Lung (tissue), 12 donors: Measurements from ENCODE around the gene LIPC. TPM values are rescaled to one million over a fixed set of nuclear protein-coding genes. Genes with fewer than 3 reads are reported as not detected.

ENCODE experiments used
- ATAC-seq: fragments of 200-7000 bp; cut with Tn5 transposase; one replicate; pipeline ENCODE4 v1.9.1; 2020; ENCODE audit warnings: moderate number of reproducible peaks; ENCODE audit not compliant: insufficient read depth, low FRiP score
- DNase-seq, 3 donors: peaks; one replicate each; pipeline ENCODE4 v3.0.0-alpha.2; 2013 to 2017
- H3K27ac ChIP-seq, 2 donors: one replicate each; pipeline ENCODE4 v1.5.1; 2013; ENCODE audit warnings: mild to moderate bottlenecking in 2 of 2, moderate library complexity in 2 of 2, control low read depth in 1 of 2, inconsistent platforms in 1 of 2, low read depth in 1 of 2, low read length in 1 of 2
- H3K27me3 ChIP-seq, 3 donors: one replicate each; pipeline ENCODE4 v1.5.1; 2013; ENCODE audit warnings: low read length in 2 of 3; ENCODE audit not compliant: control insufficient read depth in 3 of 3, insufficient read depth in 3 of 3
- H3K36me3 ChIP-seq, 4 donors: one replicate each; pipeline ENCODE4 v1.5.1; 2013; ENCODE audit warnings: low read length in 4 of 4, mild to moderate bottlenecking in 1 of 4, moderate library complexity in 1 of 4; ENCODE audit not compliant: control insufficient read depth in 4 of 4, insufficient read depth in 4 of 4
- H3K4me1 ChIP-seq, 5 donors: one replicate each; pipeline ENCODE4 v1.5.1; 2013; ENCODE audit warnings: low read length in 5 of 5, mild to moderate bottlenecking in 2 of 5, moderate library complexity in 1 of 5; ENCODE audit not compliant: control insufficient read depth in 5 of 5, insufficient read depth in 5 of 5
- H3K4me3 ChIP-seq: one replicate; pipeline ENCODE4 v1.5.1; 2013; ENCODE audit warnings: mild to moderate bottlenecking, control low read depth, moderate library complexity
- H3K9ac ChIP-seq, 2 donors: one replicate each; pipeline ENCODE4 v1.5.1; 2013; ENCODE audit warnings: low read length in 2 of 2, control low read depth in 1 of 2; ENCODE audit not compliant: insufficient read depth in 1 of 2
- H3K9me3 ChIP-seq, 4 donors: one replicate each; pipeline ENCODE4 v1.5.1; 2013; ENCODE audit warnings: low read length in 3 of 4, mild to moderate bottlenecking in 1 of 4, moderate library complexity in 1 of 4; ENCODE audit not compliant: control insufficient read depth in 4 of 4, insufficient read depth in 3 of 4
- CTCF ChIP-seq: IDR thresholded peaks from 2 replicates; pipeline ENCODE4 v1.5.1; 2012; ENCODE audit warnings: mild to moderate bottlenecking; ENCODE audit errors: control extremely low read depth, extremely low read depth
- WGBS, 2 donors: extraction: QIAGEN DNeasy Blood & Tissue Kit; methylation state at CpG; one replicate each; pipeline ENCODE4 v1.1.7; 2013; 5-methylcytosine and 5-hydroxymethylcytosine counted together
- polyA plus RNA-seq, 2 donors: library from polyadenylated mRNA; stranded (reverse); fragments of 200-250 nt; gene quantifications; one replicate each; pipeline ENCODE4 v1.2.1, GENCODE V29; 2013
- total RNA-seq, 2 donors: library from RNA; depleted of rRNA in 1 of 2; stranded (reverse); fragments of >200 nt in 1 of 2; gene quantifications; one replicate each; pipeline ENCODE4 v1.2.1, GENCODE V29; 2014 to 2021
- donor health status: control.
- donor health status: control.
- donor health status: Bipolar disorder and iron deficiency.
- donor health status: healthy.
- donor health status: DM: yes; HTN: yes; CAD: no.

LIPC gene
- total and polyA plus RNA-seq, 4 donors: 0.20 to 0.57 (median 0.40) TPM

GRCh38 chr15:58392611-58393161, 39.1 kb upstream of the LIPC start:
- no peak for ATAC-seq
- Histone ChIP-seq H3K4me3 (no peak overlapping the region), H3K27me3 (peaks cover 0 to 2% (median 0%) of the 10 kb centered on the region in 3 donors), H3K9ac (no peak overlapping the region), H3K27ac (no peak overlapping the region), H3K4me1 (peaks cover 0 to 5% (median 0%) of the 10 kb centered on the region in 5 donors), H3K36me3 (no peaks in the 10 kb centered on the region), H3K9me3 (no peaks in the 10 kb centered on the region)
- WGBS, 2 donors: 81 to 90% methylated on average over 5 of the region's 5 CpGs
- DNase-seq: no peak
- TF ChIP-seq CTCF: no peak

DNA sequence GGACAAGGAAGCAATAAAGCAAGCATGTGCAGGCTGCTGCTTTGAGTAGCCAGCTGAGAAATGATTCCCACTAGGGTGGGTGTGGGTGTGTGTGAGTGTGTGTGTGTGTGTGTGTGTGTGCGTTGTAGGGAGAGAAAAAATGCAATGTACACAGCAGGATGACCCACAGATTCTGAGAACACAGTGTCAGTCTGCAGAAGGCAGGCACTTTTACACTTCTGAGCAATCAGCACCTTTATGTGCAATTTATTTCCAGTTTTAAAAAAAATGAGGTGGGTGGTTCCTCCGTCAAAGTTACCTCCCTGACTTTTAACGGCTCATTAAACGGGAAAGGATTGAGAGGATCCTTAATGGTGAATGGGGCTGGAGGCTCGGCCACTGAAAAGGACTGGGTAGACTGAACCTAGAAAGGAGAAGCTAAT, 38.5 kb upstream of the LIPC start:
- no peaks in the 10 kb centered on the region for H3K9me3 ChIP-seq
- WGBS, 2 donors: 66 to 82% methylated on average over 5 of the region's 5 CpGs
- no peak overlapping the region for H3K9ac ChIP-seq
- no peak for TF ChIP-seq CTCF
- peaks cover 0 to 2% (median 0%) of the 10 kb centered on the region in 3 donors for H3K27me3 ChIP-seq
- ATAC-seq: no peak
- no peaks in the 10 kb centered on the region for H3K36me3 ChIP-seq
- peaks cover 0 to 5% (median 0%) of the 10 kb centered on the region in 5 donors for H3K4me1 ChIP-seq
- H3K4me3 ChIP-seq: no peak overlapping the region
- peak in 1 of 3 donors; percentile 3 for DNase-seq
- H3K27ac ChIP-seq: no peak overlapping the region

DNA sequence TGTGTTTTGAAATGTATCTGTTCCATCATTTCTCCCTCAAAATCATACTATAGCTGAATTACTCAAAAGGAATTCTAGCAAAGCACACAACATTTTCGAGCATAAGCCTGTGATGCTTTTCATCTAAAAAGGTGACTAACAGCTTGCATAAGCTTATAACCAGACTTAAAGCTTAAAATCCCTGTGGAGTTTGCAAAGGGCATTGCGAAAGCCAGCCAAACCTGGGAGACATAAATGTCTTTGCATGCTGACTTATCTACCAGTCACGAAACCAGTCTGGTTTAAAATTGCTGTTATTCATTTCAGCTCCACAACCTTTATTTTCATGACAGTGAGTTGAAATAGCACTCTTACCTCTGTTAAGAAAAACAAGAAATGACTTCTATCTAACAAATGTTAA, 35.6 kb upstream of the LIPC start:
- Histone ChIP-seq H3K27me3 (peaks cover 0 to 2% (median 0%) of the 10 kb centered on the region in 3 donors), H3K36me3 (no peaks in the 10 kb centered on the region), H3K4me1 (peaks cover 0 to 5% (median 0%) of the 10 kb centered on the region in 5 donors), H3K9ac (no peak overlapping the region), H3K9me3 (no peaks in the 10 kb centered on the region), H3K27ac (no peak overlapping the region), H3K4me3 (no peak overlapping the region)
- 73 to 92% methylated on average over 3 of the region's 3 CpGs for WGBS, 2 donors
- ATAC-seq: no peak
- no peak for DNase-seq
- TF ChIP-seq CTCF: no peak

DNA sequence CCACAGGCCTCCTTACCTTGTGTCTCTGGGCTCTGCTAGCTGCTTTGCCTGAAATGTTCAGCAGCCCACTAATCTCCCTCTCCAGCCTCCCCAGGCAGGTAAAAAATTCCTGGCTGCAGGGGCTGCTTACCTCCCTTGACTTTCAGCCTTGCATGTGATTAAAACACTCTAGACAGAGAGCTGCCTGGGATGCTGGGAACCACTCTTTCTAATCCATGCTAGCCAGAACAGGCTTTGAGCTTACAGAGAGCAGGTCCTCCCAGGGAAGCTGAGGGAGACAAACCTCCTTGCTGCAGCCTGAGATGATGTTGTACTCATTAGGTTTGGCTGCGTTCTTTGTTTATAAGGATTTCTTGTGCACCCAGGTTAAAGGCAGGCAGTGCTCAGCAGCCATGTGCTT, 33.7 kb upstream of the LIPC start:
- DNase-seq (no peak), ATAC-seq (no peak)
- WGBS, 2 donors: 81 to 97% methylated on average over 1 of the region's 1 CpG
- Histone ChIP-seq H3K4me1 (peaks cover 0 to 4% (median 0%) of the 10 kb centered on the region in 5 donors), H3K9me3 (no peaks in the 10 kb centered on the region), H3K27ac (no peak overlapping the region), H3K36me3 (no peaks in the 10 kb centered on the region), H3K9ac (no peak overlapping the region), H3K4me3 (no peak overlapping the region), H3K27me3 (peaks cover 0 to 2% (median 0%) of the 10 kb centered on the region in 3 donors)
- no peak for TF ChIP-seq CTCF
